GM19035 (cell line): ENCODE data around the gene SLCO1B3.

Source experiments
- ATAC-seq: cut with Tn5 transposase; IDR thresholded peaks from one replicate; pipeline ENCODE4 v1.9.1; 2021; ENCODE audit not compliant: unreplicated experiment

Gene SLCO1B3

GRCh38 chr12:20868277-20868676 lies 57.8 kb downstream of the SLCO1B3 start:
- no peak for ATAC-seq

DNA sequence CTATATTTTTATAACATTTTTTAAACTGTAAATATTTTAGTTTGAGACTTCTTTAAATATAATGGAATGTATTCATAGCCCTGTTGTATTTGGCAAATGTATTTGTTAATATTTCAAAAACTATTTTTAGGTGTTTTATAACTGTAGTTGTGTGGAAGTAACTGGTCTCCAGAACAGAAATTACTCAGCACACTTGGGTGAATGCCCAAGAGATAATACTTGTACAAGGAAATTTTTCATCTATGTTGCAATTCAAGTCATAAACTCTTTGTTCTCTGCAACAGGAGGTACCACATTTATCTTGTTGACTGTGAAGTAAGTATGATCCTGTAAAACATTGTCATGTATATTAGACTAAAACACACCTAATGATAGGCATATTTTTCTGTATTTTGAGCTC lies 72.8 kb downstream of the SLCO1B3 start:
- ATAC-seq, result no peak

DNA sequence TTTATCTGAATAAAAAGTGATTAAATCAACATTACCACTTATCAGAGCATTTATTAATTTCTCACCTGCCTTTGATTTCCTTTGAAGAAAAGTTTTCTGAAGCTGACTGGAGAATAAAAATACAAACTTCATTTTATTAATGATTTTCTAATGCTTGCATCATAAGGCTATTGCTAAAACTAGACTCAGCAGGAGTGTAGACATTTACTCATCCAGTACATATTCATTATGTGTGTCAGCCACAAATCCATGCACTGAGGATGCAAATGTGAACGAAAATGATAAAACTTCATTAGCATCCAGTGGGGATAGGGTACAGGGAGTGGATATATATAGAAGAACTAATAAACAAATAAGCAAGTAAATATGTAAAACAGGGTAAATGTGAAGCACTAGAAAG lies 74.6 kb downstream of the SLCO1B3 start:
- no peak for ATAC-seq

DNA sequence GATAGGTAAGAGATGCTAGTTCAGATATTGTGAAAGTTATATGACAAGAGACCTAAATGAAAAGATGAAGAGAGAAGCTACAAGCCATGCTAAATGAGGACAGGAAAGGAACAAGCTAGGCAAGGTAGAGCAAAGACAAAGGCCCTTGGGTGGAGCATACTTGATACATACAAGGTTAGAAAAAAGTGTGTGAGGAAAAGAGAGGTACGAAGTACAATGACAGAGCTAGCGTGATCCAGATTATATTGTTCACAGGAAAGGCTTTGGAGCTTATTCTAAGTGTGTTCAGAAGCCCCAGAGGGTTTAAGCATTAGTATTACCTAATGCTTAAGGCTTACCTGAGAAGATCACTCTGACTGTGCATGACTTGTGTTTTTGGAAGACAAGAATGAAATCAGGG lies 75.0 kb downstream of the SLCO1B3 start:
- no peak for ATAC-seq

DNA sequence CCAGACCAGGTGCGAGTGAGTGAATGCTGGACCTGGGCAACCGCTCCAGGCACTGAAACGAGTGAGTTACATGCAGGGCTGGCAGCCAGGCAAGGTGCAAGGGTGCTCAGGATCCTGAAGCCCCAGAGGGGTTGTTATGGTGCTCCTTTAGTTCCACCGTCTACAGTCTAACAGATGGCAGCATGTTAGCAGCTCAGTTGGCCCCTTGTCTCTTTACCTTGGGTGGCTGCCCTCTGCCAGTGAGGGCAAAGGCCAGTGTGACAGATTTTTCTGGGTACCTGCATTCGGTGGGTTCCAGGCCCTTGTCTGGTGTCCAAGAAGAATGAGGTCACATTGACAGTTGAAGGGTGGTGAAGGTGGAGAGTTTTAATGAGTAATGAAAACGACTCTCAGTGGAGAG lies 106.8 kb downstream of the SLCO1B3 start:
- ATAC-seq, result no peak

GRCh38 chr12:20917819-20918218 lies 107.3 kb downstream of the SLCO1B3 start:
- ATAC-seq, result no peak

DNA sequence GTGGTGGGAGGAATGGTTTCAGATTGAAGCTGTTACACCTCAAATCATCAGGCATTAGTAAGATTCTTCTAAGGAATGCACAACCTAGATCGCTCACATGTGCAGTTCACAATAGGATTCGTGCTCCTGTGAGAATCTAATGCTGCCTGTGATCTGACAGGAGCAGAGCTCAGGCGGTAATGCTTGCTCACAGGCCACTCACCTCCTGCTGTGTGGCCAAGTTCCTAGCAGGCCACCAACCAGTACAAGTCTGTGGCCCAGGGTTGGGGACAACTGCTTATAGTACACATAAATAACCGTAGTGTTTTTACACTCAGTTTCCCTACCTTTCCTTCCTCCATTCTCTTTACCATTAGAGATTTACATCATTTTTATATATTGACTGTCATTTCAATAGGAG lies 121.4 kb downstream of the SLCO1B3 start:
- ATAC-seq, result no peak

DNA sequence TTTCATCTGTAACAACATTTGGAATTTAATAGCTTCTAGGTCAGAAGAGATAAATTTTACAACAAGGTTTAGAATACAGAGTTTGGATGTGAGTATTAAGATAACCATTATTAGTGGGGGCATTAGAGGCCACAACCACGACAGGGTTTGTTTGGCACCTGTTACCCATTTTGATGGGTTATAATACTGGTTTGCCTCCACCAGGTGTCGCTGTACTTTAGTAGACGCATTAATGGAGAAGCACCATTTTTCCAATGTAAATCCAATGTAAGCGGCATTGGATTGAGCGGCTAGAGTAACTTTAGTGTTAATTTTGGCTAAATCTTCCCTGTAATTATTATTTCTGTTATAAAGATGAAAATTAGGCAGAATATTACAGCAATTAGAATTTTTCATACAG lies 136.2 kb downstream of the SLCO1B3 start:
- no peak for ATAC-seq

- ATAC-seq, result peak; percentile 84
Measured at GRCh38 chr12:20950248-20950647, 139.7 kb downstream of the SLCO1B3 start.

DNA sequence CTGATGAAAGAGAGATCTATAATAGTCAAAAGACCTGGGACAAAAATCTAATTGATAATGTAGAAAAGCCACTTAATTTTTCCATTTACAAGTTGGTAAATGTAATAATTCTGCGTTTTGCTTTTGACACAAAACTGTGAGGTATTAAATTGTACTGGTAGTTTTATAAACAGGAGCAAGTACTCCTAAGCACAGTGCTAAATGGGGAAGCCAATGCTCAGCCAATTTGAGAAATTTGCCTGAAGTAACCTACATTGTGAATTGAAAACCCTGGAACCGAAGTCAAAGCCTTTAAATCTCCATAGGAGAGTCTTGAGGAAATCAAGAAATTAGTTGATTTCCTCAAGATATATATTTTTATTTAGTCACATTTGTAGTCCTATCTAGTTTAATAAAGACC lies 152.8 kb downstream of the SLCO1B3 start:
- no peak for ATAC-seq

DNA sequence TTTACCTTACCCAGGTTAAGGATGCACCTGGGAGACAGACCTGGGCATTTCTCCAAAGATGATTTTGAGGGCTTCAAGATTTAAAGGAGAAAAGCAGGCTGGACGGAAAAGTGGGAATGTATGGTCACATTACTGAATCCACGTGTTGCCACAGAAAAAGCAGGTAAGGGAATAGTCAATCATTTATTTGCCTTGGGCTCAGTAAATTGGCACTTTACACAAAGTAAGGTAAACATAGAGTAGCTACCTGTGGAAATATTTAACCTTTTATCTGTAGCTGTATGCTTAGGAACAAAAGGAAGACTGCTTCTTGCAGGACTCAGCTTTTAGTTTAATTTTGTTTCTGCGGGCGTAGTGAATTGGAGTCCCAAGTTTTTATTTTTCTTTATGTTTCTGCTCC lies 153.3 kb downstream of the SLCO1B3 start:
- ATAC-seq, result no peak
